ENCODE results near the gene OR8B4. TPM values are rescaled to one million over a fixed set of nuclear protein-coding genes. Genes with fewer than 3 reads are reported as not detected.
"Not testable (repeated sequence)": the region's sequence is repeated elsewhere in the genome, so short reads cannot be mapped to it uniquely, and the experiment has no call there.

The OR8B4 gene
- polyA plus RNA-seq (ENCODE audit: insufficient read length in 3 of 3): not detected

- DNase-seq (ENCODE audit: low read depth in 3 of 3, low spot score in 2 of 3): no peak
These were observed at the start of gene OR8B4 for GRCh38 chr11:124424384-124424921. TSS of gene OR8B4 (minus strand) at chr11:124424871. CDS start at chr11:124424871, 0 bp downstream.

GRCh38 chr11:124474079-124474478 lies 49.4 kb upstream of the OR8B4 start:
- no peak for DNase-seq (ENCODE audit: low read depth in 3 of 3, low spot score in 2 of 3)

GRCh38 chr11:124473476-124473875 lies 48.8 kb upstream of the OR8B4 start:
- DNase-seq (ENCODE audit: low read depth in 3 of 3, low spot score in 2 of 3): no peak

GRCh38 chr11:124470561-124471227 lies 46.0 kb upstream of the OR8B4 start:
- no peak for DNase-seq (ENCODE audit: low read depth in 3 of 3, low spot score in 2 of 3)

GRCh38 chr11:124467381-124467927 lies 42.8 kb upstream of the OR8B4 start:
- no peak for DNase-seq (ENCODE audit: low read depth in 3 of 3, low spot score in 2 of 3)

GRCh38 chr11:124465368-124465767 lies 40.7 kb upstream of the OR8B4 start:
- DNase-seq (ENCODE audit: low read depth in 3 of 3, low spot score in 2 of 3): no peak

GRCh38 chr11:124463990-124464389 lies 39.3 kb upstream of the OR8B4 start:
- no peak for DNase-seq (ENCODE audit: low read depth in 3 of 3, low spot score in 2 of 3)

GRCh38 chr11:124463324-124463723 lies 38.7 kb upstream of the OR8B4 start:
- no peak for DNase-seq (ENCODE audit: low read depth in 3 of 3, low spot score in 2 of 3)

- no peak for DNase-seq (ENCODE audit: low read depth in 3 of 3, low spot score in 2 of 3)
These were observed 35.8 kb upstream of the OR8B4 start for GRCh38 chr11:124460459-124460858.

- DNase-seq (ENCODE audit: low read depth in 3 of 3, low spot score in 2 of 3): not testable (repeated sequence)
These were observed 34.7 kb upstream of the OR8B4 start for GRCh38 chr11:124459379-124459778.

GRCh38 chr11:124454552-124454951 lies 29.9 kb upstream of the OR8B4 start:
- DNase-seq (ENCODE audit: low read depth in 3 of 3, low spot score in 2 of 3): no peak

GRCh38 chr11:124446916-124447315 lies 22.2 kb upstream of the OR8B4 start:
- DNase-seq (ENCODE audit: low read depth in 3 of 3, low spot score in 2 of 3): no peak

GRCh38 chr11:124445646-124446150 lies 21.0 kb upstream of the OR8B4 start, which contains the start of gene OR8B8:
TSS of gene OR8B8 (minus strand) at chr11:124445696. CDS start at chr11:124441085, 4,611 bp downstream.
- no peak for DNase-seq (ENCODE audit: low read depth in 3 of 3, low spot score in 2 of 3)

- no peak for DNase-seq (ENCODE audit: low read depth in 3 of 3, low spot score in 2 of 3)
These were observed 18.2 kb upstream of the OR8B4 start for GRCh38 chr11:124442847-124443246.

GRCh38 chr11:124442442-124442841 lies 17.8 kb upstream of the OR8B4 start:
- DNase-seq (ENCODE audit: low read depth in 3 of 3, low spot score in 2 of 3): no peak

GRCh38 chr11:124441519-124441918 lies 16.8 kb upstream of the OR8B4 start:
- DNase-seq (ENCODE audit: low read depth in 3 of 3, low spot score in 2 of 3): no peak

GRCh38 chr11:124441081-124441480 lies 16.4 kb upstream of the OR8B4 start:
- no peak for DNase-seq (ENCODE audit: low read depth in 3 of 3, low spot score in 2 of 3)

GRCh38 chr11:124440608-124441007 lies 15.9 kb upstream of the OR8B4 start:
- no peak for DNase-seq (ENCODE audit: low read depth in 3 of 3, low spot score in 2 of 3)

- no peak for DNase-seq (ENCODE audit: low read depth in 3 of 3, low spot score in 2 of 3)
These were observed 10.0 kb upstream of the OR8B4 start for GRCh38 chr11:124434699-124435098.

- DNase-seq (ENCODE audit: low read depth in 3 of 3, low spot score in 2 of 3): no peak
These were observed 4.9 kb upstream of the OR8B4 start for GRCh38 chr11:124429599-124429998.

- DNase-seq (ENCODE audit: low read depth in 3 of 3, low spot score in 2 of 3): no peak
These were observed 3.6 kb downstream of the OR8B4 start for GRCh38 chr11:124421043-124421442.

GRCh38 chr11:124415356-124415923 lies 9.2 kb downstream of the OR8B4 start:
- DNase-seq (ENCODE audit: low read depth in 3 of 3, low spot score in 2 of 3): peak in 1 of 3 donors; percentile 29

Data from right renal cortex interstitium (tissue), 3 donors.